NB4 (cell line): ENCODE measurements around the gene DSCAML1.

ENCODE experiments used
- POLR2A ChIP-seq: IDR thresholded peaks from 2 replicates; pipeline ENCODE4 v1.6.1; 2011; ENCODE audit warnings: mild to moderate bottlenecking; ENCODE audit not compliant: insufficient read length; ENCODE audit errors: extremely low read depth
- TF ChIP-seq, protein P1 (sequence below): IDR thresholded peaks from 2 replicates; pipeline ENCODE4 v1.6.1; 2011; ENCODE audit warnings: low read depth, low read length
- TF ChIP-seq, protein P2 (sequence below): IDR thresholded peaks from one replicate; pipeline ENCODE4 v1.5.1; 2012; ENCODE audit warnings: low read depth, low read length

DNA sequence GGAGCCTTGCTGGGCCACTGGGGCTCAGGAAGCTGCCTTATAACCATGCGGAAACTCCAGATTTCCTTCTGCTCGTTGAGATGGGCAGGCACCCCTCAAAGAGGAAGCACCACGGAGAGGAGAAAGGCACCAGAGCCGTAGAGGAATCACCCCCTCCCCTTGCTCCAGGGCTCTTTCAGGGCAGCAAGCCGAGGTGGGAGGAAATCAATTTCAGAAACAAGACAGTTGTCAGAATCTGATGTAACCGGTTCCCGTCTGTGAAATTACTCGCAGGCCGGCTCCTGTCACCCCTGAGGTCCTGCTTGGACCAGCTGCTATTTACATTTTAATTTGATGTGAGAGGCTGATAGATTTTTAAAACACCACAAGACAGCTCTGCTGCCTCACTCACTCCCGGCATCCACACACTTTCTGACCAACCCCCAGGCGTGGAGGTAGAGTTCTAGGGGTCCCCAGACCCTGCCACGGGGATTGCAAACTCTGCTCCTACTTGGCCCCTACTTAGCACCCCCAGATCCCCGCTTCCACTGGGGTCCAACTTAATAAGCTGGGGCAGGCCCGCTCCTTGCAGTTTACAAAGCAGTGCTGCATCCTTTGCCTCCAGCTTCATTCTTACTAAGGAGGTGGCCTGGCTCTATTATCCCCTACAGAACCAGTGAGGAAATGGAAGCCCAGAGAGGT is 306.9 kb downstream of the DSCAML1 start:
- TF ChIP-seq, protein P1, sequence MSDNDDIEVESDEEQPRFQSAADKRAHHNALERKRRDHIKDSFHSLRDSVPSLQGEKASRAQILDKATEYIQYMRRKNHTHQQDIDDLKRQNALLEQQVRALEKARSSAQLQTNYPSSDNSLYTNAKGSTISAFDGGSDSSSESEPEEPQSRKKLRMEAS = no peak
- TF ChIP-seq, protein P2, sequence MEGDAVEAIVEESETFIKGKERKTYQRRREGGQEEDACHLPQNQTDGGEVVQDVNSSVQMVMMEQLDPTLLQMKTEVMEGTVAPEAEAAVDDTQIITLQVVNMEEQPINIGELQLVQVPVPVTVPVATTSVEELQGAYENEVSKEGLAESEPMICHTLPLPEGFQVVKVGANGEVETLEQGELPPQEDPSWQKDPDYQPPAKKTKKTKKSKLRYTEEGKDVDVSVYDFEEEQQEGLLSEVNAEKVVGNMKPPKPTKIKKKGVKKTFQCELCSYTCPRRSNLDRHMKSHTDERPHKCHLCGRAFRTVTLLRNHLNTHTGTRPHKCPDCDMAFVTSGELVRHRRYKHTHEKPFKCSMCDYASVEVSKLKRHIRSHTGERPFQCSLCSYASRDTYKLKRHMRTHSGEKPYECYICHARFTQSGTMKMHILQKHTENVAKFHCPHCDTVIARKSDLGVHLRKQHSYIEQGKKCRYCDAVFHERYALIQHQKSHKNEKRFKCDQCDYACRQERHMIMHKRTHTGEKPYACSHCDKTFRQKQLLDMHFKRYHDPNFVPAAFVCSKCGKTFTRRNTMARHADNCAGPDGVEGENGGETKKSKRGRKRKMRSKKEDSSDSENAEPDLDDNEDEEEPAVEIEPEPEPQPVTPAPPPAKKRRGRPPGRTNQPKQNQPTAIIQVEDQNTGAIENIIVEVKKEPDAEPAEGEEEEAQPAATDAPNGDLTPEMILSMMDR = no peak
- TF ChIP-seq POLR2A = no peak
